Measurements from ENCODE around the gene SLC5A2. TPM values are rescaled to one million over a fixed set of nuclear protein-coding genes. Genes with fewer than 3 reads are reported as not detected.

Gene SLC5A2
- total RNA-seq, 1 donor from 2014 or later: 0.04 TPM

DNA sequence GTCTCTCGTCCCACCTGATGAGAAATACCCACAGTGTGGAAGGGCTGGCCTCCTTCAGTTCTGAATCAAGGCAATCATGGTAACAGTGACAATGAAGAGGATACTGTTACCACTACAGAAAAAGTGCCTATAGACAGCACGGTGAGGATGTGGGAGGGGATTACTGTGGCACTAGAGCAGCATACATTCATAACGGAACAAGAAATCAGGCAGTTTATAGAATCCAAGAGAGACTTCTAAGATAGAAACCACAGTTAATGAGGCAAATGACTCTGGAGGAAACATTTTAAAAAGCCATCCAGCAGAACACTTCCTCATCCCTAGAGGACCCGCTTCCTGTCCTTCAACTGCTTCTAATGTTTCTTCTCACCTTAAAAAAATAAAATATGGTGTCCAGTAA, 22.6 kb downstream of the SLC5A2 start:
- TF ChIP-seq, protein P1, sequence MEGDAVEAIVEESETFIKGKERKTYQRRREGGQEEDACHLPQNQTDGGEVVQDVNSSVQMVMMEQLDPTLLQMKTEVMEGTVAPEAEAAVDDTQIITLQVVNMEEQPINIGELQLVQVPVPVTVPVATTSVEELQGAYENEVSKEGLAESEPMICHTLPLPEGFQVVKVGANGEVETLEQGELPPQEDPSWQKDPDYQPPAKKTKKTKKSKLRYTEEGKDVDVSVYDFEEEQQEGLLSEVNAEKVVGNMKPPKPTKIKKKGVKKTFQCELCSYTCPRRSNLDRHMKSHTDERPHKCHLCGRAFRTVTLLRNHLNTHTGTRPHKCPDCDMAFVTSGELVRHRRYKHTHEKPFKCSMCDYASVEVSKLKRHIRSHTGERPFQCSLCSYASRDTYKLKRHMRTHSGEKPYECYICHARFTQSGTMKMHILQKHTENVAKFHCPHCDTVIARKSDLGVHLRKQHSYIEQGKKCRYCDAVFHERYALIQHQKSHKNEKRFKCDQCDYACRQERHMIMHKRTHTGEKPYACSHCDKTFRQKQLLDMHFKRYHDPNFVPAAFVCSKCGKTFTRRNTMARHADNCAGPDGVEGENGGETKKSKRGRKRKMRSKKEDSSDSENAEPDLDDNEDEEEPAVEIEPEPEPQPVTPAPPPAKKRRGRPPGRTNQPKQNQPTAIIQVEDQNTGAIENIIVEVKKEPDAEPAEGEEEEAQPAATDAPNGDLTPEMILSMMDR (IDR thresholded peaks at IDR 0.05; ENCODE audit: insufficient read depth, low read length, poor library complexity, severe bottlenecking): no peak
- DNase-seq (ENCODE audit: low read depth): no peak
- H3K27me3 ChIP-seq (ENCODE audit: control insufficient read depth, insufficient read depth, low read length): no peaks in the 10 kb centered on the region
- H3K4me3 ChIP-seq (ENCODE audit: low read depth, low read length): no peak overlapping the region
- no peaks in the 10 kb centered on the region for H3K36me3 ChIP-seq (ENCODE audit: control insufficient read depth, insufficient read depth, low read length)

DNA sequence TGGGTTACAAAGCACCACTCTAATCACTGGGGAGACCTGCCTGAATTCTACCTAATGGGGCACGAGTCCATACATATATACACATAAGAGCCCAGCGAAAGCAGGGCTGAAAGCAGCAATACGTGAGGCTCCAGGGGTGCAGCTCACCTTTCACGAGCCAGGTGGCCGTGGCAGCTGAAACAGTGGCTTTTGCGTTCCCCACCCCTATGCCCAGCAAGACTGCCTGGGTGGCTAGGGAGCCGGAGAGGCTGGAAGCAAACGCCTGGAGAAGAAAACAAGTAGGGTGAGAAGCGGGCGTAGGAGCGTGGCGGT, 24.6 kb downstream of the SLC5A2 start:
- peak overlapping the region; percentile 98 for H3K4me3 ChIP-seq (ENCODE audit: low read depth, low read length)
- TF ChIP-seq, protein P1 (IDR thresholded peaks at IDR 0.05; ENCODE audit: insufficient read depth, low read length, poor library complexity, severe bottlenecking): no peak
- H3K27me3 ChIP-seq (ENCODE audit: control insufficient read depth, insufficient read depth, low read length): no peaks in the 10 kb centered on the region
- H3K36me3 ChIP-seq (ENCODE audit: control insufficient read depth, insufficient read depth, low read length): no peaks in the 10 kb centered on the region
- DNase-seq (ENCODE audit: low read depth): no peak

DNA sequence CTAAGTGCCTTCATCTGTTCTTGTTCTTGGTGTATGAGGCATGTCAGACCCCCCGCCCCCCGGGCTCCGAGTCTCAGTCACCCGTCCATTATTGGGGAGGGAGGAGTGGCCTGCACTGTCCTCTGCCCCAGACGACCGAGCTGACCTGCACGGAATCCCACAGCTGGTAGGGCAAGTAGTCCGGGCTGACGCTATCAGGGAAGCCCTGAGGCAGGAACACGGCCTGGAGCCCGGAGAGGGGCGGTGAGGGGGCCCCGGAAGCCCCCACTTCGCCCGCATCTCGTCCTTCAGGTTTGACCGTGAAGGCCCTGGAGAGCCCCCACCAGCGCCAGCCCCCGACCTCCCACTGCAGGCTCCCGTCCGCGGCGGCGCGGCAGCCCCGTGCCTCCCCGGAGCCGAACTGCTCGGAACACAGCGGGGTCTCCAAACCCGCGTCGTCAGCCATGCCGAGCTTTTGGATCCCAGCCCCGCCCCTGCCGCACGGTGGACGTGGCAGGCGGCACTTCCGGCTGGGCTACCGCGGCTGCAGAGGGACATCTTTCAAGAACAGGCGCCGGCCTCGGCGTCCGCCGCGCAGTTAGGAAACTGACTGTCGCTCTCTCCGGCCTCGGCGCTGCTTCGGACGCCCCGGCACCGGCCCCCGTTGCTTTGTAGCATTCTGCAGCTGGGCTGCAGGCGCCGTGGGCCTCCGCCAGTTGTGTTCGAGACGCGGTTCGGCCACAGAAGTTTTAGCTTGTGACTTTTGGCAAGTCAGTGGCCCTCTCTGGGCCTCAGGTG, 25.2 kb downstream of the SLC5A2 start, which contains the start of gene RUSF1:
TSS of gene RUSF1 (minus strand) at position 463 of the 777 bp plus-strand sequence. CDS start at position 445, 18 bp downstream.
- TF ChIP-seq, protein P1 (IDR thresholded peaks at IDR 0.05; ENCODE audit: insufficient read depth, low read length, poor library complexity, severe bottlenecking): no peak
- no peaks in the 10 kb centered on the region for H3K36me3 ChIP-seq (ENCODE audit: control insufficient read depth, insufficient read depth, low read length)
- H3K27me3 ChIP-seq (ENCODE audit: control insufficient read depth, insufficient read depth, low read length): no peaks in the 10 kb centered on the region
- peak; percentile 32 for DNase-seq (ENCODE audit: low read depth)
- H3K4me3 ChIP-seq (ENCODE audit: low read depth, low read length): peak within 1 kb of the TSS; percentile 98

DNA sequence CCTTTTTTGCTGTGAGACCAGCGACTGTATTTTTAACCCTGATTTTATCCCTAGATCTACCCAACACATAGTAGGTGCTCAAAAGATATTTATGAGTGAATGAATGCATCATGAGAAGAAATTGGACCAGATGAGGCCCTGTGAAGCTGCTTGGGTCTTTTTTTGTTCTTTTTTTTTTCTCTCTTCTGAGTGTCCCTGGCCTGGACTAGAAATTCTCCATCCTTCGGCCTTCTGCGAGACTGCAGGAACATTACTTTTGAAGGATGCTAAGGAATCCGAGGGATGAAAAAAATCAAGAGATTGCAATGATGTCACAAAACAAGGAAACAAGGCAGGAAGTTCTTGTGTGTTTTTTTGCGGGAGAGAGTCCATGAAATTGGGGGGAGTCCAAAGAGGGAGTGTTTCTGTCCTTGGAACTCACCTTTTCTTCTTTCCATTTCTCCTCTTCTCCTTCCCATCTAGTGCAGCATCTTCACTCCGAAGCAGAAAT, 25.8 kb downstream of the SLC5A2 start:
- no peak for DNase-seq (ENCODE audit: low read depth)

DNA sequence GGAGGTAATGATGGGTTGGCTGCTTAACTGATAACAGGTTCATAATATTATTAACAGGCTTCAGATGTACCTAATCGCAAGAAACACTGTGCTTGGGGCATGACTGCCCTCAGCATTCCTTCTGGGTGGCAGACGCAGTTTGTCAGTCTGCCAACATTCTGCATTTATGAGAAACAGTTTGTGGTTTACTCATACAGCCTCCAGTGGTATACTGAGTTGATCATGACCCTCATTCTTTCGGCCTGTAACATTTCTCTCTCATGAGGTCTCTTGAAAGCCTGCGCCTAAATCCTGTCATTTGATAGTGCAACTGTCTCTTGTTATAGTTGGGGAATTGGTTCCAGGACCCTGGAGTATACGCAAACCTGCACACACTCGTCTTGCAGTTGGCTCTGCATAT, 30.2 kb downstream of the SLC5A2 start:
- TF ChIP-seq, protein P1 (IDR thresholded peaks at IDR 0.05; ENCODE audit: insufficient read depth, low read length, poor library complexity, severe bottlenecking): no peak
- no peak for DNase-seq (ENCODE audit: low read depth)
- H3K27me3 ChIP-seq (ENCODE audit: control insufficient read depth, insufficient read depth, low read length): no peaks in the 10 kb centered on the region
- H3K36me3 ChIP-seq (ENCODE audit: control insufficient read depth, insufficient read depth, low read length): no peaks in the 10 kb centered on the region
- no peak overlapping the region for H3K4me3 ChIP-seq (ENCODE audit: low read depth, low read length)

More for the DNA sequence above, 25.8 kb downstream of the SLC5A2 start:
- TF ChIP-seq, protein P1 (IDR thresholded peaks at IDR 0.05; ENCODE audit: insufficient read depth, low read length, poor library complexity, severe bottlenecking): no peak
- H3K27me3 ChIP-seq (ENCODE audit: control insufficient read depth, insufficient read depth, low read length): no peaks in the 10 kb centered on the region
- no peaks in the 10 kb centered on the region for H3K36me3 ChIP-seq (ENCODE audit: control insufficient read depth, insufficient read depth, low read length)
- H3K4me3 ChIP-seq (ENCODE audit: low read depth, low read length): peak overlapping the region; percentile 98
